ENCODE data around the gene RPN2.

RPN2 gene

GRCh38 chr20:37234254-37234581 is 55.1 kb downstream of the RPN2 start:
- DNase-seq (ENCODE audit: insufficient read length, low spot score) (no peak), FAIRE-seq (no peak)
- TF ChIP-seq POLR2A (IDR thresholded peaks at IDR 0.05; ENCODE audit: low read depth, low read length) = no peak

- no peak for DNase-seq (ENCODE audit: insufficient read length, low spot score)
- no peak for TF ChIP-seq POLR2A (IDR thresholded peaks at IDR 0.05; ENCODE audit: low read depth, low read length)
- no peak for FAIRE-seq
These were observed 55.9 kb downstream of the RPN2 start for GRCh38 chr20:37235065-37235464.

- no peak for TF ChIP-seq POLR2A (IDR thresholded peaks at IDR 0.05; ENCODE audit: low read depth, low read length)
- FAIRE-seq (no peak), DNase-seq (ENCODE audit: insufficient read length, low spot score) (no peak)
These were observed 57.3 kb downstream of the RPN2 start for GRCh38 chr20:37236462-37236861.

GRCh38 chr20:37237656-37238055 is 58.5 kb downstream of the RPN2 start:
- FAIRE-seq = no peak
- TF ChIP-seq POLR2A (IDR thresholded peaks at IDR 0.05; ENCODE audit: low read depth, low read length) = no peak

GRCh38 chr20:37238426-37238825 is 59.3 kb downstream of the RPN2 start:
- TF ChIP-seq POLR2A (IDR thresholded peaks at IDR 0.05; ENCODE audit: low read depth, low read length) = no peak
- no peak for FAIRE-seq

More at GRCh38 chr20:37237656-37238055, 58.5 kb downstream of the RPN2 start:
- DNase-seq (ENCODE audit: insufficient read length, low spot score) = no peak

GRCh38 chr20:37238935-37239451 is 59.9 kb downstream of the RPN2 start:
- no peak for DNase-seq (ENCODE audit: insufficient read length, low spot score)
- no peak for FAIRE-seq

More at GRCh38 chr20:37238426-37238825, 59.3 kb downstream of the RPN2 start:
- DNase-seq (ENCODE audit: insufficient read length, low spot score) = no peak

DNA sequence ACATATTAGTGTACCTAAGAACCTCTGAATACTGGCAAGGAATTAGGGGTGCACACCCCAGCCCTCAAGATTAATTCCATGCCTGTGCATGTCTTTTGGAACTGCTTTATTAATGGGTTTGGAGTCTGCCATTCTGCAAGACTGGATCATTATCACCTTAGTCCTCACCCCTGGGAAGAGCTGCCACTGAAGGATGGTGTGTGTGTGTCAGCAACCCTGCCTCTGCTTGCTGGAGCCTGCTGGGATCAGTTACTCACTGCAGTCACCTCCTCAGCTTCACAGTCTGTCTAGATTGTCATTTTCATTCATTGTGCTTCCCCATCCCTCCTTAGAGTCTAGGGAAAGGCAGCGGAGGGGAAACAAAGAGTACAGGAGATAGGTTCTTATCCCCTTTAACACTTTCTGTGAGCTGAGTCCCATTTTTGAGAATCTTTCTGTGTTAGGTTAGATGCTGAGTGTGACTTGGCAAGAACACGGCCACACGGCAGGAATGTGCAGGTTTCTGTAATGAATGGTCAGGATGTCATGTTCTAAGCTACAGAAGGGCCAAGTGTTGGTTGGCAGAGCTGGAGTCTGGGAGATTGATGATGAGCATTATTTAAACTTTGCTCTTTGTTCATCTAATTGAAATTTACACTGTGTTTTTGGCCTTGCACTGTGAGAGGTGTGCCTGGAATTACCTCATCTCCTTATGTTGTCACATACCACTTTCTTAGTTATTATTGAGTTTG is 61.4 kb downstream of the RPN2 start:
- no peak for FAIRE-seq
- TF ChIP-seq POLR2A (IDR thresholded peaks at IDR 0.05; ENCODE audit: low read depth, low read length) = no peak
- no peak for DNase-seq (ENCODE audit: insufficient read length, low spot score)

More at GRCh38 chr20:37238935-37239451, 59.9 kb downstream of the RPN2 start:
- no peak for TF ChIP-seq POLR2A (IDR thresholded peaks at IDR 0.05; ENCODE audit: low read depth, low read length)

DNA sequence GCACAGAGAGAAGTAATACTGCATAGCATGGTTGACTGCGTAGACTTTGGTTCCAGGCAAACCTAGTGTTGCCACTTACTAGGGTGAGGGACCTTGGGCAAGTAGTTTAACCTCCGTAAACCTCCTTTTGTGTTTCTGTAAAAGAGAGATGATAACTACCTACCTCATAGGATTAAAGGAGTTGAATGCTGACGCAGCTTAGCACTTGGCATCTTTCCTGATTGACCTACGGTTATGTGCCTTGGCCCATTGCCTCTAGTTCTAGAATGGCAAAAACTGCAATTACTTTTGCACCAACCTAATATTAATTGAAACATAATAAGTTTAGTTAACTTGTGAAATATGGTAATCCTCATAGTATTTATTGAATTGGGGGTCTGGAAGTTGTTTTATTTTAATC is 63.4 kb downstream of the RPN2 start:
- DNase-seq (ENCODE audit: insufficient read length, low spot score) = no peak
- no peak for FAIRE-seq

DNA sequence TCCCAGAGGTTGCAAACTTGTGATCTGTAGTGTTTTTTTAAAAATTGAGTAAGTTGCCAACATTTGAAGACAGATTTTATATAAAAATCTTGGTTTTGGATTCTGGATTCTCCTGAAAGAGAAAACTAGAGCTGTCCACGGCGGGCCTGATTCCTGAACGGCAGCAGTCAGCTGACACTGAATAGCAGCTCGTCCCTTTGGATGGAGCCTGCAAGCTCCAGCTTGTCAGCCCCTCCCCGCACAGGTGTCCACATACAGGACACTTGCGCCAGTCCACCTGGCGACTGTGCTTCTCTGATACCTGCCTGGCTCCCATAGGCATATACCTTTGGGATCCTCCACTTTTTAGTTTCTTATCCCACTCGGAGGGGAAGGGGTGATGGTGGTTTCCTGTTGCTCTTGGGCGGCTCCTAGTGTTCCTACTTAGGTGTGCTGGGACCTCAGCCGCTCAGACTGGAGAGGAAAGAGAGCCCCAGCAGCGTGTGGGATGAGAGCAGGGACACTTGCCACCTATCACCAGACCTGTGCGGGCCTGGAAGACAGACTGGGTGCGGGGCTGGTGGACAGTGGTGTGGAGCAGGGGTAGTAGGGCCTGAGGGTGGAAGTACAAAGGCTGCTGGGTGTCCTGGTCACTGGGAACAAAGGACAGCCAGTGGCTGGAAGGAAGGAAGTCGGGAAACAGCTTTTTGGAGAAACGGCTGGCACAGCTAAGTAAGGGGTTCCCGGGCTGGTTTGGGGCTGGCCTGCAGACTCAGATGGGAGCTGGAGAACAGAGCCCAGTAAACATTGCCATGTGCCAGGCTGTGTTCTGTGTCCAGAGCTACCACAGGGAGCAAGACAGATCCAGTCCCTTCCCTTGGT is 64.2 kb downstream of the RPN2 start:
- DNase-seq (ENCODE audit: insufficient read length, low spot score) = no peak
- no peak for FAIRE-seq
- no peak for TF ChIP-seq POLR2A (IDR thresholded peaks at IDR 0.05; ENCODE audit: low read depth, low read length)

More for the DNA sequence above, 63.4 kb downstream of the RPN2 start:
- TF ChIP-seq POLR2A (IDR thresholded peaks at IDR 0.05; ENCODE audit: low read depth, low read length) = no peak

GRCh38 chr20:37243937-37244571 is 64.9 kb downstream of the RPN2 start:
- no peak for FAIRE-seq
- DNase-seq (ENCODE audit: insufficient read length, low spot score) = no peak
- TF ChIP-seq POLR2A (IDR thresholded peaks at IDR 0.05; ENCODE audit: low read depth, low read length) = no peak

- FAIRE-seq (no peak), DNase-seq (ENCODE audit: insufficient read length, low spot score) (no peak)
- TF ChIP-seq POLR2A (IDR thresholded peaks at IDR 0.05; ENCODE audit: low read depth, low read length) = no peak
These were observed 65.4 kb downstream of the RPN2 start for GRCh38 chr20:37244572-37244957.

DNA sequence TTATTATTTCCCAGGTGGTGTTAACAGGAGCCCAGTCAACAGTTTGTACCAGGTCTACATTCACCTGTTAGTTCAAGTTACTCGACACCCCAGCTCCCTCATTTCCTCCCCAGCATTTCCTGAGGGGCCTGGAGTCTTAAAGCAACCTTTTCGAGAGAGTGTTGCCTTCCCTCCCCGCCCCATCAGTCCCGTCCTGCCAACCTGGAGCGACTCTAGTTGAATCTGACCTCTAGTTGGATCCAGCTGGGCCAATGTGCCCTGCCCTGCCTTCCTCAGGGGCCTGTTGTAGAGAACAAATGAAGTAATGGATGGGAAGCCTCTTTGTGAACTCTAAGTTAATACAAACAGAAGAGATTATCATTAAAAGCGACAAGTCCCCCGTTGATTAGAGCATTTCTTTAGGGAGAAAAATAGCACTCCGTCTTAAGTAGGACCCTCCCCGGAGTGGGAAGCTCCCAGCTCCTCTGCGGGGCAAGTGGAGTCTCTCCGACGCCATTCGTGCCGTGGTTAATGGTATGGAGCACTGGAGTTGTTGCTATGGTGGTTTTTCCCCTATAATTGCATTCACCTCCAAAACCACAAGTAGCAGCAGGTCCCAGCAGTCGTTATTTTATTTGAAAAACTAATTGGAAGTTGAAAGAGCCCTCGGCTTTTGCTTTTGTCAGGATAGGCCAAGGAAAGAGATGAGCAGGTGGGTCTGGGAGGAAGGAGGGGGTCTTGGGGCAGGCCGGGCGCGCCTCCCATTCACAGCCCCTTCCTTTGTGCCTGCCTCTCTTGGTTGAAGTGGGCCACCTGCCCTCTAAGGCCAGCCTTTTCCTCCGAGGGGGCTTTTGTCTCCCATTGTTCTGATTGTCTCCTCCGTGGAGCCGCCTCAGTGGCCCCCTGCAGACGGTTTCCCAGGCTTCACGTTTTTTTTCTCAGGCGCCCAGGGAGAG is 66.4 kb downstream of the RPN2 start:
- no peak for DNase-seq (ENCODE audit: insufficient read length, low spot score)
- no peak for FAIRE-seq
- TF ChIP-seq POLR2A (IDR thresholded peaks at IDR 0.05; ENCODE audit: low read depth, low read length) = no peak

DNA sequence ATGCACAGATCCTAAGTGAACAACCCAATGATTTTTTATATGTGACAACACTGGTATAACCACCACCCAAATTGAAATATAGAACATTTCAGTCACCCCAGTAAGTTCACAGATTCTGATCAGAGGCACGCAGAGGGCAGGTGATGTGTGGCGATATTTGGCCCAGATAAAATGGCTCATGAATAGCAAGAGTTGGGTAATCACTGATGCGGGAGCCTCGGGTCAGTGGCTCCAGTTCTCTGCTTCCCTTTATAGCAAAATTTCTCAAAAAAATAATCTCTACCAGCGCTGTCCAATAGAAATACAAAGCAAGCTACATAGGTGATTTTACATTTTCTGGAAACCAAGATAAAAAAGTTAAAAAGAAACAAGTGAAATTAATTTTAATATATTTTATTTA is 67.6 kb downstream of the RPN2 start:
- TF ChIP-seq POLR2A (IDR thresholded peaks at IDR 0.05; ENCODE audit: low read depth, low read length) = no peak
- FAIRE-seq (no peak), DNase-seq (ENCODE audit: insufficient read length, low spot score) (no peak)
